HG02938 (cell line): Measurements from ENCODE around the gene NCOA5.
"Not testable (repeated sequence)": the region's sequence is repeated elsewhere in the genome, so short reads cannot be mapped to it uniquely, and the experiment has no call there.

Source experiments
- ATAC-seq: cut with Tn5 transposase; IDR thresholded peaks from one replicate; pipeline ENCODE4 v1.9.1; 2021; ENCODE audit warnings: mild to moderate bottlenecking, moderate library complexity; ENCODE audit not compliant: unreplicated experiment

The NCOA5 gene

DNA sequence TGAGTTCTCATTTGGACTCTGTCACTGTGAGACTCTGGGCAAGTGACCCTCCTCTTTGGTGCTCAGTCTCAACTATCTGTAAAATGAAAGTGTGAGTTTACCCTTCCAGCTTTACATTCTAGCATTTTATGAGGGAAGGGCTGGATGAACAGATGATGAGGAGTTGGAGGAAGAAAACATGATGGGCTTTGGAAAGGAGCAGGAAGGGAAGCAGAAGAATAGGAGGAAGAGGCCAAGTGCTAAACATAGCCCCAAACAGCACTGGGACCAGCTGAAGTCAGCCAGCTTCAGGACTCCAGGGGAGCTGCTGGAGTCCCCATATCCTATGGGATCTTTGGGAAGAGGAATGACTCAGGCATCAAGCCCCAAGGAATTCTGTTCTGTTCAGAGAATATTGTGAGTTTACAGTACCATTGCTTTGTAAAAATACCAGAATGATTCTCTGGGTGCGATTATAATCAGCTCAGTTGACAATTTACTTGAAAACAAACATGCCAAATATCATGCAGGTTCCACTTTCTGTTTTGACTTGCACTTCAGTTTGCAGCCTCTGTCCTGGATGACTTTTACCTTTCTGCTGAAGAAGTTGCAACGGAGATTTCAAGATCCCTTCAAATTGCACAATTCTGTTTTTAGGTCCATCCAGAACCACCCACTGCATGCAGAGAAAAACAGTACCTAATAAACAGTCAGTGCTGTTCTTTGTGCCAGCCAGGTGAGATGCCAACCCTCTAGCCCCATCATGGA is 31.6 kb upstream of the NCOA5 start:
- ATAC-seq: no peak

DNA sequence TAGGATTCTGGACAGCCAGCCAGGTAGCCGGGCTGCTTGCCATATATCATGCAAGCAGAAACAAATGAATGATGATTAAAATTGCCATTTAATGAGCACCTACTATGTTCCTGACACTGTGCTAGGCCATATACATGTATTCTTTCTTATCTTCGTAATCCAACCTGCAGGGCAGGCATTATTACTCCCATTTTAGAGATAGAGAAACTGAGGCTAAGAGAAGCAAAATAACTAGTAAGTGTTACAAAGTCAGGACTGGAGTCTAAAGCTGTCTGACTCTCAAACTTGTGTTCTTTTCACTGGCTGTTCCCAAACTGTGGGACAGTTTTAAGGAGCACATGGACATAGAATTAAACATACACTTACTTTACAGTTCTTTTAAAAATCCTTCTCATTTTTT is 30.4 kb upstream of the NCOA5 start:
- ATAC-seq: no peak

DNA sequence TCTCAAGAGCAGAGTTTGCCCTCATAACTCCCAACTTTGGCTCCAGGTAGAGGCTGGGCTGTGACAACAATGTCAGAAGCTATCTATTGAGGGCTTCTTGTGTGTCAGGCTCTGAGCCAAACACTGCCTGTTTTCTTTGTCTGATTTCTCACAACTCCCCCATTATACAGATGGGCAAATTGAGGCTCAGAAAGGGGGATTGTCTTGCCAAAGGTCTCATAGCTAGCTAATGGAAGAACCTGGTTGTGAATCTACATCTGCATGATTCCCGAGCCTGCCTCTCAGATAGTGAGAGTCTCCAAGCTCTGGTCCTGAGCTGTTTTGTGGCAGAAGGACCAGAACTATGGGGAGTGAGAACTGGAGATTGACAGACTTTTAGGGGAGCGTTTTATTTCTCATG is 29.8 kb upstream of the NCOA5 start:
- ATAC-seq: no peak

- no peak for ATAC-seq
These were observed 29.3 kb upstream of the NCOA5 start for GRCh38 chr20:46119028-46119546.

DNA sequence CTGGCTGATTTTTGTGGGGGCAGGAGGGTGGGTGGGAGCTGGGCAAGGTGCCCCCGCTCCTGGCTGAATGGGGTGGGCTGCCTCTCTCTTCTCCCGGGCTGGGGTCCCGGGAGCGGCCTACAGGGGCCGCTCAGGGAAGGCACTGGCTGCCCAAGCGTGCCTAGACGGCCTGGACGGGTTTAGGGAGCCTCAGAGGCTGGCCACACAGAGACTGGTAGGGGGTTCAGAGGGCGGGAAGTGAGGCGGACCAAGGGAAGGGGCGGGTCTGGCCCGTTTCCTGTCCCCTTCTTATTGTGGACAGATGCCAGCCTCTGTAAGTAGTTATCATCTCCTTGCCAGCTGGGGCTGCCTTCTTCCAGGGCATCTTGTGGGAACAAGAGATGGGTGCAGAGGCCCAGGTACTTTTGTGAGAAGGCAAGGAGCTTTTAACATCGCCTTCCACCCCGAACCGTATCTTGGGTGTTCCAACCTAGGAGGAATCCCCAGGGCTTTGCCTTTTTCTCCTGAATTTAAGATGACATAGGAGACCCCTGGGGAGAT is 28.8 kb upstream of the NCOA5 start:
- ATAC-seq: peak; percentile 31

DNA sequence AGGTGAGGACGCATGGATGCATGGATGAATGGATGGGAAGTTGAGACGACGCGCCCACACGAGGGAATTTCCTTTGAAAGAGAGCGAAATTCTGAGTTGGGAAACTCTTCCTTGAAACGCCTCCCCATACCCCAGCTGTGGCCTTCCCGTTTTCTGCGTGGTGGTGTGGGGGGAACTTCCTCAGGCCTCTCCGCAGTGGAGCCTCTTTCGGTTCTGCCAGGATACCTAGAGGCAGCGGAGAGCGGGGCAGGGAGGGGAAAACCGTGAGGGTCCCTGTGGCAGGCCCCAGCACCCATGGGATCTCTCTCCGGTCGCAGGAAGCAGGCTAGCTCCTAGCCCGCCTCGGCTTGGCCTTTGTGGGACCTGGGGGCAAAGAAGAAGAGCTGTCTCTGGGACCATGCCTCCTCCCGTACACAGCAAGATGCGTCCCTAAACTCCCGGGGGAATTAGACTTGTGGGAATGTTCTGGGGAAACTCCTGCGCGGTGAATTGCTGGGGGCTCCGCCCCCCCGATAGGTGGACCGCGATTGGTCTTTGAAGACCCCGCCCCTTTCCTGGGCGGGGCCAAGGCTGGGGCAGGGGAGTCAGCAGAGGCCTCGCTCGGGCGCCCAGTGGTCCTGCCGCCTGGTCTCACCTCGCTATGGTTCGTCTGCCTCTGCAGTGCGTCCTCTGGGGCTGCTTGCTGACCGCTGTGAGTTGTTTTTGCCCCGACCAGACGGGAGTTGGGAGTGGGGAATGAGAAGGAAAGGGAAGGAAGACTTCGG is 28.1 kb upstream of the NCOA5 start, which contains the start of gene CD40:
CD40 (plus strand) TSS at position 611 of the 764 bp plus-strand sequence; CDS start at position 641, 30 bp downstream.
- peak; percentile 65 for ATAC-seq

DNA sequence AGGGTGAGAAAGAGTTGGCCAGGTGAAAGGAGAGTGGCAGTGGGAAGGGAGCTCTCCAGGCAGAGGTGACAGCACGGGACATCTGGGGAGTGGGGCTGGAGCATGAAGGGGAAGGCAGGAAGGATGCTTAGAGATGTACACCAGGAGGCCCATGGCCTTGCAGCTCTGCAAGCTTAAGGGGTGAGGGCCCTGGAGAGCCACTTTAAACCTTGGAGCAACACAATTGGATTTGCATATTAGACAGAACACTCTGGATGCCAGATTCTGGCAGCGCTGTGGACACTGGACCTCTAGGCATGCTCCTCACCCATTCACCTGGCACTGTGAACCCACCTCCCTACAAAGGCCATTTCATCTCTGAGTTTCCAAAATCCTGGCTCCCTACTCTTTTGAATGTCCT is 24.7 kb upstream of the NCOA5 start:
- ATAC-seq: no peak

DNA sequence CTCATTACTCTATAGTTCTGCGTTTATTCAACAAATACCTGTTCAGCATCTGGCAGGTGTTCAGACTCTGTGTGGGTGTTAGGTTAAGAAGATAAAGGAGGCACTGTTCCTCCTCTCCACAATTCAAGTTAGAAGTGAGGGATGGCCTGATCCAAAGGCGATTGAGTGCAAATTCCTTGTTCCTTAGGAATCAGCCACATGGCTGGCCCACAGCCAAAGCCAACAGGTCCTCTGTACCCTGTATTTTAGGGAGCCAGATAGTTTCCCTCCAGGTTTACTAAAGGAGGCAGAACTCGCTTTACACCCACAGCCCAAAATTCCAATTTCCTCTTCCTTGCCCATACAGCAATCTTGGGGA is 23.3 kb upstream of the NCOA5 start:
- ATAC-seq: no peak

- no peak for ATAC-seq
These were observed 22.8 kb upstream of the NCOA5 start for GRCh38 chr20:46112430-46113112.

DNA sequence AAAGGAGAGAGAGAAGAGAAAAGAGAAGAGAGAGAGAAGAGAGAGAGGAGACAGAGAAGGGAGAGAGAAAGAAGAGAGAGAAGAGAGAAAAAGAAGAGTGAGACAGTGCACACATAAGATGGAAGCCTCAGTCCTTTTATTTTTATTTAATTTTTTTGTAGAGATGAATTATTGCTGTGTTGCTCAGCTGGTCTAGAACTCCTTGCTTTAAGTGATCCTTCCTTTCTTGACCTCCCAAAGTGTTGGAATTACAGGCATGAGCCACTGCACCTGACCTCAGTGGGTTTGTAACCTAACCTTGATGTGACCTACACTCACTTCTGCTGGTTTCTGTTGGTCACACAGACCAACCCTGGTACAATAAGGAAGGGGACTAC is 22.1 kb upstream of the NCOA5 start:
- ATAC-seq: no peak

GRCh38 chr20:46111028-46111835 is 21.5 kb upstream of the NCOA5 start:
- ATAC-seq: peak; percentile 55

GRCh38 chr20:46108976-46109375 is 19.2 kb upstream of the NCOA5 start:
- no peak for ATAC-seq

GRCh38 chr20:46108435-46108841 is 18.7 kb upstream of the NCOA5 start:
- ATAC-seq: peak; percentile 74

GRCh38 chr20:46107061-46107460 is 17.3 kb upstream of the NCOA5 start:
- ATAC-seq: no peak

DNA sequence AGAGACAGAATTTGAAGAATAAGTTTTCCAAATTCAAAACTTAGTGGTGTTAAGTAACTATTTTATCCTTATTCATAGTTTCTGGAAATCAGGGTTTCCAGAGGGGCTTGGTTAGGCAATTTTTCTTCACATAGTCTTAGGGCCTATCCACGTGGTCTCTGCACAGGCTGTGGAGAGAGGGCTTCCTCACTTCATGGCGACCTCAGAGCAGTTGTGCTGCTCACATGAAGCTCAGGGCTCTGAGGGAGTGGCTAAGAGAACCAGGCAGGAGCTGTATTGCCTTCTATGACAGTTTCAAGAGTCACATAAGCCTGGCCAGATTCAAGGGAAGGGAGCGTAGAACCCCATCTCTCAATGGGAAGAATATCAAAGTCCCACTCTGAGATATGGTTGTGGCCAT is 14.5 kb upstream of the NCOA5 start:
- no peak for ATAC-seq

- ATAC-seq: no peak
These were observed 13.2 kb upstream of the NCOA5 start for GRCh38 chr20:46102940-46103339.

DNA sequence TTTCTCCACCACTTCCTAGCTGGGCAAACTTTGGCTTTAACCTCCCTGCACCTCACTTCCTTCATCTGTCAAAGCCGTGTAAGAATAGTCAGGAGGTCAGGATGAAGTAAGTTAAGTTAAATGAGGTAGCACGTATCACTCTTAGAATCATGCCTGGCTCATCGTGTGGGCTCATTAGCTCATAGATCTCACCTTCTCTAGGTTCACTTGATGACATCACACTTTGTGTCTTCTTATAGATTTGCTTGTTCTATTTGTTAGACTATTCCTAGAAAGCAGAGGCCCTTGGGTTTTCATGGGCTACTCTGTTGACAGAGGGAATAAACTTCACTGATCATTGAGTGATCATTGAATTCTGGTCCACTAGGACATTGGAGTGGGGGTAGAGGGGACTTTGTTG is 12.2 kb upstream of the NCOA5 start:
- no peak for ATAC-seq

DNA sequence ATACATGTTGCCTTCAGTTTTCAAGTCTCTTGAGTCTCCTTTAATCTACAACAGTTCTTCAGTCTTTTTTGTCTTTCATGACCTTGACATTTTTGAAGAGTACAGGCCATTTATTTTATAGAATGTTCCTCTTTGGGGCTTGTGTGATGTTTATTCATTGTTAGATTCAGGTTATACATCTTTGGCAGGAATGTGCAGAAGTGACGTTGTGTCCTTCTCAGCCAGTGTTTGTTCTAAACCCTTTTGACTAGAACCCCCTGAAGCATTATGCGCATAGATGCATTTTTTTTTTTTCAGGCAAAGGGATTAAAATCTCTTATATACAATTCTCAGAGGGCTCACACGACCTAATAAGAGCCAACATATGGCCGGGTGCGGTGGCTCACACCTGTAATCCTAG is 11.2 kb upstream of the NCOA5 start:
- no peak for ATAC-seq

- ATAC-seq: not testable (repeated sequence)
These were observed 10.7 kb upstream of the NCOA5 start for GRCh38 chr20:46100444-46100843.

GRCh38 chr20:46099491-46100287 is 9.9 kb upstream of the NCOA5 start:
- no peak for ATAC-seq
